Panc1 (cell line): Measurements from ENCODE around the gene NFS1. TPM values are rescaled to one million over a fixed set of nuclear protein-coding genes. Genes with fewer than 3 reads are reported as not detected.

Experiments
- ATAC-seq: fragments of 200-7000 bp; cut with Tn5 transposase; 2 replicates; pipeline ENCODE4 v1.9.1; 2020; ENCODE audit warnings: mild to moderate bottlenecking, moderate library complexity
- BruUV-seq: library from RNA; stranded (reverse); fragments of 400-500 nt; replicated peaks from 2 replicates; lab custom pipeline; 2021; lab: Mats Ljungman, UMichigan
- CTCF ChIA-PET: fragments of 300-600 bp; sonication (Branson Sonifier 250); formaldehyde crosslinking; loops from one replicate; lab custom pipeline; 2022; ENCODE audit warnings: antibody characterized with exemption; lab: Charles Lee
- POLR2A ChIA-PET: fragments of 300-600 bp; sonication (Branson Sonifier 250); formaldehyde crosslinking; loops from one replicate; lab custom pipeline; 2022; ENCODE audit warnings: antibody characterized with exemption; lab: Charles Lee
- DNase-seq: peaks from one replicate; pipeline ENCODE4 v3.0.0-alpha.2; 2010; ENCODE audit warnings: low read depth, low spot score
- H3K27ac ChIP-seq: 2 replicates; pipeline ENCODE4 v1.5.1; 2011; ENCODE audit warnings: mild to moderate bottlenecking, low read length, inconsistent platforms
- H3K27me3 ChIP-seq: fragments of 200-500 bp; sonication (Bioruptor generic); 2 replicates; pipeline ENCODE4 v1.6.0; 2014; ENCODE audit warnings: low read length, inconsistent platforms; ENCODE audit not compliant: control insufficient read depth, insufficient read depth
- H3K36me3 ChIP-seq: fragments of 200-500 bp; sonication (Bioruptor generic); 2 replicates; pipeline ENCODE4 v1.5.1; 2014; ENCODE audit warnings: inconsistent platforms, mild to moderate bottlenecking, low read length, moderate library complexity; ENCODE audit not compliant: control insufficient read depth, insufficient read depth
- H3K4me1 ChIP-seq: 2 replicates; pipeline ENCODE4 v1.5.1; 2011; ENCODE audit warnings: inconsistent platforms, mild to moderate bottlenecking, low read length, moderate library complexity; ENCODE audit not compliant: control insufficient read depth, insufficient read depth
- H3K4me3 ChIP-seq, 2 experiments: 2 replicates each; pipeline ENCODE4 v1.5.1; 2011 to 2012; ENCODE audit warnings: low read depth in 2 of 2, low read length in 2 of 2, mild to moderate bottlenecking in 2 of 2, inconsistent platforms in 1 of 2, moderate library complexity in 1 of 2
- H3K9me3 ChIP-seq: fragments of 200-500 bp; sonication (Bioruptor generic); 2 replicates; pipeline ENCODE4 v1.5.1; 2014; ENCODE audit warnings: low read depth, mild to moderate bottlenecking, inconsistent platforms, low read length, moderate library complexity; ENCODE audit not compliant: control insufficient read depth, insufficient read depth
- CTCF ChIP-seq: fragments of 450-650 bp; IDR thresholded peaks from 2 replicates; pipeline ENCODE4 v1.5.1; 2017; ENCODE audit warnings: mild to moderate bottlenecking
- POLR2AphosphoS5 ChIP-seq: IDR thresholded peaks from 2 replicates; pipeline ENCODE4 v1.6.1; 2012; ENCODE audit warnings: mild to moderate bottlenecking, low read depth, low read length, moderate library complexity
- REST ChIP-seq, 2 experiments: IDR thresholded peaks; 2 replicates each; pipeline ENCODE4 v1.6.1; 2011 to 2012; ENCODE audit warnings: low read depth in 2 of 2, control low read depth in 1 of 2, low read length in 1 of 2, mild to moderate bottlenecking in 1 of 2, moderate library complexity in 1 of 2; ENCODE audit not compliant: insufficient read depth in 1 of 2
- SIN3A ChIP-seq: IDR thresholded peaks from 2 replicates; pipeline ENCODE4 v1.6.1; 2012; ENCODE audit warnings: low read depth, mild to moderate bottlenecking, low read length, moderate library complexity, borderline replicate concordance; ENCODE audit not compliant: insufficient read depth
- TCF7L2 ChIP-seq: IDR thresholded peaks from 2 replicates; pipeline ENCODE4 v1.6.1; 2011; ENCODE audit warnings: mild to moderate bottlenecking, low read depth, low read length, inconsistent platforms
- in situ Hi-C: cut with HindIII; loops from 2 replicates; pipeline ENCODE4 v1.10.0; 2016; ENCODE audit warnings: low sequenced_read_pairs, low pct_unique_long_range_greater_than_20kb
- intact Hi-C: fragments of 100-400 bp; cut with micrococcal nuclease; formaldehyde crosslinking; loops from one replicate; pipeline ENCODE4 v1.10.0; 2022; ENCODE audit not compliant: unreplicated experiment
- total RNA-seq: library from RNA; stranded (reverse); gene quantifications from one replicate; pipeline ENCODE4 v1.2.1, GENCODE V29; 2021; ENCODE audit not compliant: unreplicated experiment

The NFS1 gene
- total RNA-seq, 1 experiment from 2014 or later: 44.9 TPM

GRCh38 chr20:35657271-35657670 is 41.9 kb downstream of the NFS1 start:
- Histone ChIP-seq H3K27me3 (no peaks in the 10 kb centered on the region), H3K4me3 (no peak overlapping the region), H3K4me1 (peaks cover 19% of the 10 kb centered on the region), H3K27ac (no peak overlapping the region), H3K36me3 (peaks cover 18% of the 10 kb centered on the region), H3K9me3 (no peaks in the 10 kb centered on the region)
- no peak for DNase-seq
- POLR2A ChIA-PET: no interaction called here
- in situ Hi-C loops: no loop called here
- TF ChIP-seq POLR2AphosphoS5 (no peak), TCF7L2 (no peak), CTCF (no peak), REST (IDR thresholded peaks at IDR 0.05; ENCODE audit: insufficient read depth in 1 of 2, low read depth in 2 of 2, low read length in 1 of 2) (no peak), SIN3A (no peak)
- CTCF ChIA-PET: no interaction called here
- no TSS peak for BruUV-seq
- intact Hi-C loops: no loop called here
- ATAC-seq: no peak

GRCh38 chr20:35654415-35654814 is 44.7 kb downstream of the NFS1 start:
- in situ Hi-C loops: no loop called here
- ATAC-seq (no peak), DNase-seq (no peak)
- POLR2A ChIA-PET: no interaction called here
- peaks cover 4% of the 10 kb centered on the region for H3K4me1 ChIP-seq
- H3K9me3 ChIP-seq: no peaks in the 10 kb centered on the region
- intact Hi-C loops: no loop called here
- no TSS peak for BruUV-seq
- no peak overlapping the region for H3K4me3 ChIP-seq
- CTCF ChIA-PET: no interaction called here
- no peaks in the 10 kb centered on the region for H3K27me3 ChIP-seq
- TF ChIP-seq TCF7L2: no peak
- TF ChIP-seq REST (IDR thresholded peaks at IDR 0.05; ENCODE audit: insufficient read depth in 1 of 2, low read depth in 2 of 2, low read length in 1 of 2): no peak
- TF ChIP-seq SIN3A: no peak
- TF ChIP-seq POLR2AphosphoS5: no peak
- TF ChIP-seq CTCF: no peak
- H3K36me3 ChIP-seq: peaks cover 22% of the 10 kb centered on the region
- H3K27ac ChIP-seq: no peak overlapping the region
